HG03354 (cell line): ENCODE results near the gene CTNNB1.
A peak's percentile ranks its signal among the peaks of the same experiment; 100 is the strongest.

Experiments used
- ATAC-seq: cut with Tn5 transposase; IDR thresholded peaks from one replicate; pipeline ENCODE4 v1.9.1; 2021; ENCODE audit warnings: mild to moderate bottlenecking; ENCODE audit not compliant: unreplicated experiment, poor library complexity, severe bottlenecking

The CTNNB1 gene

GRCh38 chr3:41190509-41191284 lies 8.6 kb upstream of the CTNNB1 start:
- ATAC-seq = peak; percentile 61

DNA sequence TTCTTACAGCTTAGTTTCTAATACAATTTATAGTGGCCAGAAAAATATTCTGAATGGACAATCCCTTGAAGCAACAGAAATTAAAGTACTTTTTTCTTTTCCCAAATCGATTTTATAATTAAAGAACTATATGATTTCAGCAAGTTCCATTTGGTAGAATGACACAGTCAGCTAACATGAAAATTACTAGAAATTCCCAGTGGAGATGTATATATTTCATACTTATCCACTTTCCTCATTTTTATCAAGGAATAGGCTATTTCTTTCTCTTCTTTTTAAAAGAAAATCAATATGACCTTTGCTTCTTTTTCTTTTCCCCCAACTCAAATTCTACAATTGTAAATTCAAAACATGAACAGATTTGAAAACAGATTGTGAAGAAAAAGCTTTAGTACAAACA lies 6.4 kb upstream of the CTNNB1 start:
- ATAC-seq = no peak

DNA sequence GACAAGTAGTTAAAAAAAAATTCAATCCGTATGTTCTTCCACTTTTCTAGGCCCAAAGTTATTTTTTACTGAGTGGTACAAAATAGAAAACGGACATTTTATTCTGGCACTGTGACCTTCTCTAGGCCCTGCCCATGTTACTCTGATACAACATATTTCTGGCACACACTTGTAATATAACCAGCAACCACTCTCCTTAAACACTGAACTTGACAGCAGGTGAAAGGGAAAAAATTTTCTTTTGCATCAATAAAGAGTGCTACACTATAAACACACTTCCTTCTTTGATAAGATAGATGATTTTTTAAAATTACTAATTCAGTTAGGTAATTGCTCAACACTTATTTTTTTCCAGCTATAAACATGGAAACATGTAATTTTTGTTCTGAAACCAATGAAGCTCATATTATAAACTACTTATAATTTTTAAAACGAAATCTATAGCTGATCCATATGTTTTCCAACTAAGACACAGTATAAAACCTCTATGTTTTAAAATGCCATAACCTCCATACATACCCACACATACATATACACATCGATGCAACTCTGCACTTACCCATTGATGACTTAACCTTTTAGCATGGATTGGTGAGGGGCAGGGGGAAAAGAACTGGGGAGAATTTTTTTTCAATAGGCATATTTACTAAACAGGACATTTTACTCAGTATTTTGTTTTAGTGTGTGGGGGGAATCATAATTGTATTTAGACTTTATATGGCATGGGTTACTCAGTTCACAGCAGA lies 5.3 kb upstream of the CTNNB1 start:
- ATAC-seq = no peak

DNA sequence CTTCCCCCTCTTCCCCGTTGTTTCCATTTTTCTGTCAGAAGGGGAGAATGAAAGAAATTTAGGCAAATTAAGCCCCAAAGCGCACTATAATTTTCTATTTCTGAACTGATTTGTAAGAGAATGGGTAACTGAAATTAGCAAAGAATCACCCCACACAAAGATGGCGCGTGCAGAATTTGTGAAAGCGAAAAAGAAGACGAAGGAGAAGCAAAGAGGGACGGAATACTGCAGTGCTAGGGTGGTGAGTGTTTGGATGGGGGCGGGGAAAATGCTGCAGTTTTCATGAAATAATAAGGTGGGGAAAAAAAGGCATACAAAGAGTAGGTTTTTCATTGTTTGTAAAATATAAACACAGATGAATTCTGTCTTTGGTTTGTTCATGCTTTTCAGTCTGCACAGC lies 4.6 kb upstream of the CTNNB1 start:
- ATAC-seq = no peak

GRCh38 chr3:41195946-41196345 lies 3.4 kb upstream of the CTNNB1 start:
- no peak for ATAC-seq

DNA sequence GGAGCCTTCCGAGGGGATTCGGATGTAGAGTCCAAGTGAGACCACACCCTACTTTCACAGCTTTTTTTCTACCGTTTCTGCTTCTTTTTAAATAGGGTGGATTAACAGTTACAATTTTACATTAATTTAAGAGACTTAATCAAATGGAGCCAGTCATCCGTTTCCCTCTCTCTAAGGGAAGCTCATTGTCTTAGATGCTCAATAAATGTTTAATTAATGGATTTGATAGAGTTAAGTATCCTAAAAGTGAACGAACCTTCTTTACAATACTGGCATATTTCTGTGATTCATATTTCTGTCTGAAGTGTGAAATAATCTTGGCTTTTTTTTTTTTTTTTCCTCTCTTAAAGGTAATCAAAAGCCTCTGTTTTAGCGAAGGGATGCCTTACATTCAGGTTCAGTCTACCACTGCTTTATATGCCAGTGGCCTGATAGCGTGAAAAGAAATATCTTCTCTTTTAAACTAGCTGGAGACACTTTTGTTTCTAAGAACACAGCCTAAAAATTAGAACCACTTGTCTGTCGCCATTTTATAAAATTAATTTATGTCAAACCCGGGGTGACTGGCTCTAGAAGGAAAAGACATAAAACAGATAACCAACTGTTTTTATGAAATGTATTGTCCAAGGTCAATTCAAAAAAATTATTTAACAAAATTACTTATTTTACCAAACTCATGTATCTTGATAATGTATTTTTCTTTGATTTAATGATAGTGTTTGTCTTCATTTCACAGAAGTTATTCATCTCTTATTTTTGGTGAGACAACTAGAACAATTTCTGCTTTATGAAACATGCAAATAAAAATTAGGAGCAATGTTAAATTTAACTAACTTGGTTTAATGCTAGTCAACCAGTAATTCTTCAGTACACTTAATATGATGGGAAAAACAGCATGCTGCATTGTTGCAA lies 2.5 kb upstream of the CTNNB1 start:
- no peak for ATAC-seq

GRCh38 chr3:41198046-41198445 lies 1.3 kb upstream of the CTNNB1 start:
- ATAC-seq = no peak

DNA sequence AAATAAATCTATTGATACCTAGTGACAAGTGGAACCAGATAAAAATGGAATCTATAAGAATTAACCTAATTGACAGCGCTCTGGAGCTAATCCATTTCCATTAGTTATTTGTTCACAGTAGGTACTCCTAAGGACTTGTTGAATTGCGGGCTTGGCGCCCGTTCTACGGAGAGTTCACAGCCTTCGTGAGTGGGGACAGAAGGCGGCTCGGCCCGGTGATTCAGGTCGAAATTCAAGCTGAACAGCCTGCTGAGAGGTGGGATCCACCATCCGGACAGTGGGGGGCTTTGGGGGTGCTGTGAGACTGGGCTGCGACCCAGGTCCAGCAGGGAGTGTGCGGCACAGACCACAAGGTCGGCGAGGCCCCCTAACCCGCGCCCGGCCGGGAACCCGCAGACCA lies 779 bp upstream of the CTNNB1 start:
- ATAC-seq = peak; percentile 7

DNA sequence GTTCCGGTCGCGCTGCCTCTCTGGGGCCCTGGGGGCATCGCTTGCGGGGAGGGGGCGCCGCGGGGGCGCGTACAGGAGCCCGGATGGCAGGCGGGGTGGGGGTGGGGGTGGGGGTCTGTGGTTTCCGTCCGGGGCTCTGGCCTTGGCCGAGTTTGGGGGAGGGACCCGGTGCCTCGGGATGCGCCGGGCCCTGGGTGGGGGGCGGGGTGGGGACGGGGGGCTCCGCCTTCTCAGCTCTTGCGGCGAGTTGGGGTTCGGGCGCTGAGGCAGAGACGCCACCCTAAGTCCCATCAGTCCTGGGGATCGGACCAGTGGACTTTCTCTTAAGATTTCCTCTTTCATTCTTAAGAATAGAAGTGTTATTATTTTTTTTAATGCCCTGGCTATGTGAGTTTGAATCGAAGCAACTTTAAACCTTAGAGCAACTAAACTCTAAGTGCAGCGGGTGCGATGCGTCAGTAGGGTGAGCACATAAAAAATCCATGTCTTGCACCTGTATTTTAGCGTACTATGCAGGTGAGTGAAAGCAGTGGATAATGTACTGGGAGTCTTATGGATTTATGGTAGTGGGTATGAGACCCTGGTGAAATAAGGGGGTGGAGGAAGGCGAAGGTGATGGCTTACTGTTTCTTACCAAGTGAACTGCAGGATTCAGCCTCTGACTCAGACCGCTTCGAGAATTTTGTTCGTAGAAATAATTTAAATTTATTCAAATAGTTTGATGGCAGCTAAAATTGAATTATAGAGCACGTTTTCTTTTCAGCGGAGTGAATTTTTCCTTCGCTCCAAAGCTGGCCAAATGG lies 762 bp downstream of the CTNNB1 start:
- ATAC-seq = peak; percentile 25

- no peak for ATAC-seq
Observed at GRCh38 chr3:41200669-41201021, 1.3 kb downstream of the CTNNB1 start.

GRCh38 chr3:41202075-41202833 lies 2.9 kb downstream of the CTNNB1 start:
- no peak for ATAC-seq

- ATAC-seq = no peak
Observed at GRCh38 chr3:41202834-41203345, 3.6 kb downstream of the CTNNB1 start.

GRCh38 chr3:41204369-41204768 lies 5.1 kb downstream of the CTNNB1 start:
- no peak for ATAC-seq

DNA sequence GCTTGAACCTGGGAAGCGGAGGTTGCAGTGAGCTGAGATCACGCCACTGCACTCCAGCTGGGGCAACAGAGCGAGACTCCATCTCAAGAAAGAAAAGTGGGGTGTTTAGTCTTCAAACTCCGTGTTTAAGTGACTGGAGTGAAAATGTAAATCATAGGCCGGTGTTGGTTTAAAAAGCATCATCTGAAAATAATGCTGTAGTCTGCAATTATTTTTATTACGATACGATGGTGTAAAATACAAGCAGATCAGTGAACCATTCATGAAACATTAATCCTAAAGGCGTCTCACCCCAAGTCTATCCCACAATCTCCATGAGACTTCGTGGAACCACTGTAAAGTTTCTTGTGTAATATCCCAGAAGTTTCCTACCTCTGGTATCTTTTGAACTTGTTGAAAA lies 6.3 kb downstream of the CTNNB1 start:
- no peak for ATAC-seq

DNA sequence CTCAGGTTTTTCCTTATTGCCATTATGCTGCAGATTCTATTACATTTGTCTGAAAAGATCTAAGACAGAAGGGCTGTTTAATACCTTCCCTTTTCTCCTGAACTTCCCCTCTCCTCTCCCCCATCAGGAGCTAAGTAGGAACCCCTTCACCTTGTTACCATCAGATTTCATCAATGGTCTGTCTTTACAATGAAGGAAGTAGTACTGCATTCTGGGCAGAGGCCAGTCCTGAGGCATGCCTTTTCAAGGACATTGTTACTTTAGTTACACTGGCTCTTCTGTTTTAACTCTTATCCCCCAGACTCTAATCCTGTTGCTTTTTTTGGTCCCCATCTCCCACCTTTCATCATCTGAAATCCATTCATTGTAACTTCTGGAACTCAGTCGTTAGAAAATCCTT lies 8.1 kb downstream of the CTNNB1 start:
- no peak for ATAC-seq

- no peak for ATAC-seq
Observed at GRCh38 chr3:41208507-41209220, 9.4 kb downstream of the CTNNB1 start.

GRCh38 chr3:41209646-41210045 lies 10.3 kb downstream of the CTNNB1 start:
- no peak for ATAC-seq

DNA sequence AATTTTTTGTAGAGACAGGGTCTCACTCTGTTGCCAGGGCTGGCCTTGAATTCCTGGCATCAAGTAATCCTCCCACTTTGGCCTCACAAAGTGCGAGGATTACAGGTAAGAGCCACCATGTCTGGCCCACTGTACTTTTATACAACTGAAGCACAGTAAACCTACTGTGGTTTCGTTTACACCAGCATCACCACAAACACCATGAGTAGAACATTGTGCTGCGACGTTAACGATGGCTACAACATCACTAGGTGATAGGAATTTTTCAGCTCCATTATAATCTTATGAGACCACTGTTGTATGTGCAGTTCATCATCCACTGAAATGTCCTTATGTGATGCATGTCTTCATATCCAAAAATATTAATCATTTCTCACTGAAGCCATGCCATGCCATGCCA lies 11.7 kb downstream of the CTNNB1 start:
- ATAC-seq = no peak
